A549 (cell line): ENCODE results near the gene MYH11. TPM values are rescaled to one million over a fixed set of nuclear protein-coding genes. Genes with fewer than 3 reads are reported as not detected.
A peak's percentile ranks its signal among the peaks of the same experiment; 100 is the strongest.

Experiments
- ATAC-seq, 2 experiments: fragments of 200-7000 bp in 1 of 2; fragments of >200 bp in 1 of 2; cut with Nextera tagmentation in 1 of 2; cut with Tn5 transposase in 1 of 2; 3 replicates each; pipeline versions ENCODE4 v1.8.0 to v1.9.1; 2018 to 2020; ENCODE audit warnings: mild to moderate bottlenecking in 1 of 2, moderate library complexity in 1 of 2
- CTCF ChIA-PET: fragments of 300-600 bp; sonication (Branson Sonifier 250); formaldehyde crosslinking; extraction: SDS; loops from one replicate; lab custom pipeline; 2021; ENCODE audit warnings: antibody characterized with exemption, inconsistent platforms; lab: Yijun Ruan, JAX
- POLR2A ChIA-PET: fragments of 350-600 bp; formaldehyde crosslinking; extraction: SDS; loops from one replicate; lab custom pipeline; 2021; ENCODE audit warnings: antibody characterized with exemption, inconsistent platforms; lab: Yijun Ruan, JAX
- DNase-seq, 2 experiments: peaks; one replicate each; pipeline versions ENCODE4 v3.0.0 to v3.0.0-alpha.2; 2011 to 2016; ENCODE audit warnings: low read depth in 1 of 2, low spot score in 1 of 2
- FAIRE-seq: peaks from 2 replicates; lab custom pipeline; 2011; peaks lifted over from hg19 to GRCh38; lab: Jason Lieb, UNC
- H3K27ac ChIP-seq, 2 experiments: fragments of >200 bp; sonication (Bioruptor Twin); formaldehyde crosslinking; 3 replicates each; pipeline ENCODE4 v1.5.1; 2016 to 2017
- H3K4me1 ChIP-seq: fragments of >200 bp; sonication (Bioruptor Twin); formaldehyde crosslinking; 3 replicates; pipeline ENCODE4 v1.6.1; 2016
- H3K4me2 ChIP-seq: fragments of >200 bp; sonication (Bioruptor Twin); formaldehyde crosslinking; 3 replicates; pipeline ENCODE4 v1.6.1; 2016
- H3K4me3 ChIP-seq: fragments of >200 bp; sonication (Bioruptor Twin); formaldehyde crosslinking; 3 replicates; pipeline ENCODE4 v1.5.1; 2016
- H3K9me3 ChIP-seq: fragments of >200 bp; sonication (Bioruptor Twin); formaldehyde crosslinking; 3 replicates; pipeline ENCODE4 v1.6.1; 2016
- BHLHE40 ChIP-seq: IDR thresholded peaks from 2 replicates; pipeline ENCODE4 v1.6.1; 2012; ENCODE audit warnings: low read depth, low read length, inconsistent platforms
- CEBPB ChIP-seq, 2 experiments: fragments of >200 bp in 1 of 2; sonication (Bioruptor Twin) in 1 of 2; formaldehyde crosslinking in 1 of 2; IDR thresholded peaks; 2 replicates each; pipeline ENCODE4 v1.6.1; 2012 to 2016
- CHD2 ChIP-seq: fragments of 150-350 bp; IDR thresholded peaks from 2 replicates; pipeline ENCODE4 v1.6.1; 2014; ENCODE audit warnings: low read length; ENCODE audit not compliant: partially characterized antibody
- E2F6 ChIP-seq: IDR thresholded peaks from 2 replicates; pipeline ENCODE4 v1.6.1; 2012; ENCODE audit warnings: low read depth, borderline replicate concordance
- EHMT2 ChIP-seq: fragments of 200-600 bp; sonication (generic); IDR thresholded peaks from 2 replicates; pipeline ENCODE4 v1.6.1; 2016; ENCODE audit warnings: antibody characterized with exemption, low read depth, mild to moderate bottlenecking, moderate library complexity
- HOXB5 ChIP-seq: fragments of 250-450 bp; sonication (Bioruptor Pico); IDR thresholded peaks from 2 replicates; pipeline ENCODE4 v1.5.0; 2020; ENCODE audit warnings: mild to moderate bottlenecking, moderate library complexity
- JUNB ChIP-seq: fragments of >200 bp; sonication (Bioruptor Twin); formaldehyde crosslinking; IDR thresholded peaks from 2 replicates; pipeline ENCODE4 v1.6.1; 2016
- KDM5A ChIP-seq: fragments of 200-600 bp; sonication (generic); IDR thresholded peaks from 2 replicates; pipeline ENCODE4 v1.6.1; 2016; ENCODE audit warnings: antibody characterized with exemption, mild to moderate bottlenecking
- NFE2L2 ChIP-seq: fragments of 150-350 bp; conservative IDR thresholded peaks from 2 replicates; pipeline ENCODE4 v1.6.1; 2014; ENCODE audit warnings: low read length
- NPAS2 ChIP-seq: fragments of 250-450 bp; sonication (Bioruptor Pico); IDR thresholded peaks from 2 replicates; pipeline ENCODE4 v1.8.0; 2022; ENCODE audit warnings: mild to moderate bottlenecking, moderate library complexity, borderline replicate concordance
- RCOR1 ChIP-seq: fragments of 150-350 bp; IDR thresholded peaks from 2 replicates; pipeline ENCODE4 v1.6.1; 2014; ENCODE audit warnings: antibody characterized with exemption, low read length, low read depth
- REST ChIP-seq: fragments of 200-600 bp; sonication (generic); IDR thresholded peaks from 2 replicates; pipeline ENCODE4 v1.6.1; 2016; ENCODE audit warnings: antibody characterized with exemption, mild to moderate bottlenecking, moderate library complexity
- RFX5 ChIP-seq: fragments of 450-650 bp; IDR thresholded peaks from 2 replicates; pipeline ENCODE4 v1.7.1; 2014; ENCODE audit warnings: antibody characterized with exemption, mild to moderate bottlenecking, moderate library complexity
- SREBF2 ChIP-seq: fragments of 450-650 bp; IDR thresholded peaks from 2 replicates; pipeline ENCODE4 v1.6.1; 2014; ENCODE audit warnings: mild to moderate bottlenecking, moderate library complexity
- ZC3H11A ChIP-seq: fragments of 450-650 bp; IDR thresholded peaks from 2 replicates; pipeline ENCODE4 v1.6.1; 2014; ENCODE audit warnings: antibody characterized with exemption, mild to moderate bottlenecking
- ZFP36 ChIP-seq: fragments of 450-650 bp; IDR thresholded peaks from 2 replicates; pipeline ENCODE4 v1.6.1; 2014; ENCODE audit warnings: borderline replicate concordance; ENCODE audit not compliant: partially characterized antibody
- WGBS: methylation state at CpG from one replicate; pipeline ENCODE4 v1.1.6; 2017; ENCODE audit errors: missing lambda C conversion rate; 5-methylcytosine and 5-hydroxymethylcytosine counted together
- polyA plus RNA-seq, 4 experiments: library from polyadenylated mRNA; depleted of rRNA in 3 of 4; stranded (reverse); fragments of >200 nt; fragmentation: RNase III in 1 of 4; extraction: RNeasy Plus Mini Kit Qiagen cat#74134 plus additional on column Dnase treatment in 1 of 4; gene quantifications; 2 replicates in 3 of 4; 3 replicates in 1 of 4; pipeline ENCODE4 v1.2.3, GENCODE V29; 2011 to 2017
- TF ChIP-seq, protein P1 (sequence below): fragments of 150-350 bp; IDR thresholded peaks from 2 replicates; pipeline ENCODE4 v1.6.1; 2014; ENCODE audit warnings: low read depth, mild to moderate bottlenecking, low read length
- TF ChIP-seq, protein P2 (sequence below): fragments of 450-650 bp; IDR thresholded peaks from 2 replicates; pipeline ENCODE4 v1.6.1; 2014; ENCODE audit warnings: antibody characterized with exemption
- TF ChIP-seq, protein P3 (sequence below): IDR thresholded peaks from 2 replicates; pipeline ENCODE4 v1.6.1; 2012

The MYH11 gene
- polyA plus RNA-seq, 2 of the 4 experiments (the other 2 are of a cell fraction): 0.03 to 0.09 TPM

DNA sequence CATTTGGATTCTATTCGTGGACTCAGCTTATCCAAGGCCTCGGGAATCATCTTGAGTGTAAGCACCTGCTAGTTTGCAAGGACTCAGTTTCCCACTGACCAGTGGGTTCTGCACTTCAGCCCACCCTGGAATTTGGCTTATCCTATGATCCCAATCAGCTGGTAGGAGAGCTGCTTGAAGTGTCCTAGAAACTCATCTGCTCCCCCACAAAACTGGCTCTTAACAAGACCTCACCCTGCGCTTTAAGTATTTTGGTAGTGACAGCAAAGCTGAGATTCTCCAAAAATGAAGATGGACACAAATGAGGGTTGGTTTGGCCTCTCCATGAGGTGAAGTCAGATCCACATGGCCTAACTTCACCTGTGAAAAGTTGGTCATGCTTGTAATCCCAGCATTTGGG, 149.5 kb downstream of the MYH11 start:
- Histone ChIP-seq H3K4me3 (no peak overlapping the region), H3K27ac (no peak overlapping the region), H3K4me2 (no peak overlapping the region), H3K4me1 (no peaks in the 10 kb centered on the region), H3K9me3 (no peaks in the 10 kb centered on the region)
- ChIA-PET CTCF (interaction anchor here (0.6 to 4.2 kb wide), 6 partner anchors 9 to 49 kb away, joined by 3 to 45 read pairs (median 4); no protein-coding TSS in a partner anchor), POLR2A (no interaction called here)
- no peak for FAIRE-seq
- 97% methylated on average over 3 of the region's 3 CpGs for WGBS
- TF ChIP-seq SREBF2 (no peak), NPAS2 (CRISPR knock-in tag) (no peak), JUNB (no peak), E2F6 (no peak), HOXB5 (CRISPR knock-in tag) (no peak)
- TF ChIP-seq, all 56 proteins: peak for 0
- DNase-seq: no peak
- ATAC-seq: no peak

DNA sequence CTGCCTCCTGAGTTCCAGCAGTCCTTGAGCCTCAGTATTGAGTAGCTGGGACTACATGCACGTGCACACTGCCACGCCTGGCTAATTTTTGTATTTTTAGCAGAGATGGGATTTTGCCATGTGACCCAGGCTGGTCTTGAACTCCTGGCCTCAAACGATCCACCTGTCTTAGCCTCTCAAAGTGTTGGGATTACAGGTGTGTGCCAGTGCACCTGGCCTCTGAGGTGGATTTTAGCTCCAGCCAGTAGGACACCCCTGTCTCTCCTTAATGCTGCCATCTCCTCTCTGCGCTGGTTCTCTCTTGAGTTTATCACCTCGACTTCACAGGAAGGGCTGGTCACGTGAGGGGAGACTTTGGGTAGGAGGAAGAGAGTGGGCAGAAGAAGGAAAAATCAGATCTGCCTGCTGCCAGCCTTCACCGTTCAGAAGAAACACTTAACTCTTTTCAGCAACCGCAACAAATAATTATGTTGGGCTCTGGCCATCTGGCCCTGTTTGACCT, 151.7 kb downstream of the MYH11 start:
- Histone ChIP-seq H3K27ac (no peak overlapping the region), H3K4me3 (no peak overlapping the region), H3K4me1 (no peaks in the 10 kb centered on the region), H3K4me2 (no peak overlapping the region), H3K9me3 (no peaks in the 10 kb centered on the region)
- peak in 1 of 2 experiments; percentile 20; a peak in 2 of 6 replicates for ATAC-seq
- ChIA-PET POLR2A (no interaction called here), CTCF (interaction anchor here (0.6 to 4.2 kb wide), 21 partner anchors 8 to 283 kb away, joined by 3 to 45 read pairs (median 4); no protein-coding TSS in a partner anchor)
- TF ChIP-seq NFE2L2 (no peak), EHMT2 (no peak), CEBPB (IDR thresholded peaks at IDR 0.05) (no peak), NPAS2 (CRISPR knock-in tag) (no peak), E2F6 (no peak), SREBF2 (no peak), RFX5 (no peak), REST (no peak), ZFP36 (no peak), ZC3H11A (no peak), JUNB (no peak), HOXB5 (CRISPR knock-in tag) (no peak), BHLHE40 (no peak), CHD2 (no peak), RCOR1 (no peak), KDM5A (no peak)
- TF ChIP-seq, protein P1, sequence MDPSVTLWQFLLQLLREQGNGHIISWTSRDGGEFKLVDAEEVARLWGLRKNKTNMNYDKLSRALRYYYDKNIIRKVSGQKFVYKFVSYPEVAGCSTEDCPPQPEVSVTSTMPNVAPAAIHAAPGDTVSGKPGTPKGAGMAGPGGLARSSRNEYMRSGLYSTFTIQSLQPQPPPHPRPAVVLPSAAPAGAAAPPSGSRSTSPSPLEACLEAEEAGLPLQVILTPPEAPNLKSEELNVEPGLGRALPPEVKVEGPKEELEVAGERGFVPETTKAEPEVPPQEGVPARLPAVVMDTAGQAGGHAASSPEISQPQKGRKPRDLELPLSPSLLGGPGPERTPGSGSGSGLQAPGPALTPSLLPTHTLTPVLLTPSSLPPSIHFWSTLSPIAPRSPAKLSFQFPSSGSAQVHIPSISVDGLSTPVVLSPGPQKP: no peak
- TF ChIP-seq, protein P2, sequence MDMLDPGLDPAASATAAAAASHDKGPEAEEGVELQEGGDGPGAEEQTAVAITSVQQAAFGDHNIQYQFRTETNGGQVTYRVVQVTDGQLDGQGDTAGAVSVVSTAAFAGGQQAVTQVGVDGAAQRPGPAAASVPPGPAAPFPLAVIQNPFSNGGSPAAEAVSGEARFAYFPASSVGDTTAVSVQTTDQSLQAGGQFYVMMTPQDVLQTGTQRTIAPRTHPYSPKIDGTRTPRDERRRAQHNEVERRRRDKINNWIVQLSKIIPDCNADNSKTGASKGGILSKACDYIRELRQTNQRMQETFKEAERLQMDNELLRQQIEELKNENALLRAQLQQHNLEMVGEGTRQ: no peak
- TF ChIP-seq, protein P3, sequence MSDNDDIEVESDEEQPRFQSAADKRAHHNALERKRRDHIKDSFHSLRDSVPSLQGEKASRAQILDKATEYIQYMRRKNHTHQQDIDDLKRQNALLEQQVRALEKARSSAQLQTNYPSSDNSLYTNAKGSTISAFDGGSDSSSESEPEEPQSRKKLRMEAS: no peak
- FAIRE-seq: no peak
- DNase-seq: no peak
- 86% methylated on average over 8 of the region's 8 CpGs for WGBS
